ENCODE results near the gene SPDYC.
"Not testable (repeated sequence)": the region's sequence is repeated elsewhere in the genome, so short reads cannot be mapped to it uniquely, and the experiment has no call there.

The SPDYC gene

GRCh38 chr11:65134952-65135632, 34.9 kb upstream of the SPDYC start:
- peak; percentile 99 for DNase-seq

GRCh38 chr11:65135633-65136145, 34.3 kb upstream of the SPDYC start:
- no peak for DNase-seq

- DNase-seq = no peak
Measured at GRCh38 chr11:65136515-65137096, 33.4 kb upstream of the SPDYC start.

- DNase-seq = no peak
Measured at GRCh38 chr11:65141896-65142494, 28.0 kb upstream of the SPDYC start.

GRCh38 chr11:65147352-65148075, 22.5 kb upstream of the SPDYC start:
- no peak for DNase-seq

GRCh38 chr11:65148657-65149056, 21.4 kb upstream of the SPDYC start:
- DNase-seq = no peak

- DNase-seq = not testable (repeated sequence)
Measured at GRCh38 chr11:65150131-65150508, 19.9 kb upstream of the SPDYC start.

- DNase-seq = peak; percentile 63
Measured at GRCh38 chr11:65150509-65151299, 19.3 kb upstream of the SPDYC start.

GRCh38 chr11:65151331-65151899, 18.6 kb upstream of the SPDYC start:
- no peak for DNase-seq

- no peak for DNase-seq
Measured at GRCh38 chr11:65152122-65152521, 17.9 kb upstream of the SPDYC start.

GRCh38 chr11:65156256-65156655, 13.8 kb upstream of the SPDYC start:
- DNase-seq = no peak

GRCh38 chr11:65156926-65157325, 13.1 kb upstream of the SPDYC start:
- DNase-seq = no peak

- DNase-seq = no peak
Measured at GRCh38 chr11:65157336-65157735, 12.7 kb upstream of the SPDYC start.

- DNase-seq = no peak
Measured at GRCh38 chr11:65159012-65159411, 11.0 kb upstream of the SPDYC start.

- DNase-seq = no peak
Measured at GRCh38 chr11:65160643-65161042, 9.4 kb upstream of the SPDYC start.

GRCh38 chr11:65163684-65164083, 6.3 kb upstream of the SPDYC start:
- DNase-seq = no peak

GRCh38 chr11:65165410-65166317, 4.4 kb upstream of the SPDYC start:
- DNase-seq = no peak

- no peak for DNase-seq
Measured at GRCh38 chr11:65166893-65167292, 3.1 kb upstream of the SPDYC start.

- DNase-seq = no peak
Measured at GRCh38 chr11:65167656-65168055, 2.4 kb upstream of the SPDYC start.

GRCh38 chr11:65169164-65169641, 830 bp upstream of the SPDYC start:
- DNase-seq = no peak

GRCh38 chr11:65172600-65172999, 2.6 kb downstream of the SPDYC start:
- DNase-seq = no peak

Data from NCI-H1105 treated with DMSO at 0.1 percent for 48 hours (cell line).